ENCODE data around the gene HNRNPA1L2. TPM values are rescaled to one million over a fixed set of nuclear protein-coding genes. Genes with fewer than 3 reads are reported as not detected.

Gene HNRNPA1L2
- total and polyA plus RNA-seq, 9 of the 15 experiments (the other 6 are each of a cell fraction or from before 2014, with no cell fraction given), result 3.7 to 10.8 (median 6.8) TPM

DNA sequence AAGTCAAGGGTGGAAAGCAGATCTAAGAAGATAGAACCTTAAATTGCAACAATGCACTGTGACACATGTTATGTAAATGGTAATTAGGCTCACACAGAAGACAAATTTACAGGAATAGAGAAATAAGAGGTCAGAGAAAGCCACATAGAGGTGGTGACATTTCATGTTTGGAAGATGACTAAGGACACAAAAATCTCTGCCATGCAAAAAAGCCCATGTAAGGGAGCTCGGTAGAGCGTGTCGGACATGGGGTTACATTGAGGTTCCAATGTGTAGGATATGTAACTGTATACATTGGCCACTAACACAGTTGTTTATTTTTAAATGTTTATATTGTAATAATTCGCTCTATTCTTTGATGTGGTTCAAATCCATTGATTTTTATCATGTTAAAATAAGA is 44.1 kb downstream of the HNRNPA1L2 start:
- Histone ChIP-seq H3K4me1 (replicated peaks in 1 of 2; ENCODE audit: control insufficient read depth in 2 of 2, insufficient read depth in 2 of 2, low read length in 2 of 2) (no peaks in the 10 kb centered on the region), H3K79me2 (ENCODE audit: control insufficient read depth, insufficient read depth, low read length) (no peaks in the 10 kb centered on the region), H3K36me3 (ENCODE audit: control insufficient read depth, insufficient read depth, low read length) (peaks cover 48% of the 10 kb centered on the region; the same call in 1 of the 3 replicates), H3K9ac (ENCODE audit: insufficient read depth in 1 of 2, low read depth in 2 of 2, low read length in 2 of 2) (no peak overlapping the region), H3K4me2 (ENCODE audit: insufficient read depth, low read length) (no peak overlapping the region), H3K27ac (ENCODE audit: extremely low read depth, low read depth, low read length) (no peak overlapping the region), H4K20me1 (replicated peaks; ENCODE audit: control insufficient read depth, insufficient read depth, low read length) (no peaks in the 10 kb centered on the region), H3K9me1 (ENCODE audit: control insufficient read depth, insufficient read depth, low read length) (no peaks in the 10 kb centered on the region), H3K27me3 (ENCODE audit: control insufficient read depth in 2 of 2, insufficient read depth in 2 of 2, low read length in 2 of 2) (no peaks in the 10 kb centered on the region), H3K9me3 (replicated peaks; ENCODE audit: control insufficient read depth, insufficient read depth, low read depth, low read length) (no peaks in the 10 kb centered on the region), H3K4me3 (no peak overlapping the region), H2AFZ (ENCODE audit: low read depth, low read length) (no peak overlapping the region)
- ChIA-PET POLR2A (interaction anchor here (1.4 kb wide), 1 partner anchor 34 kb away, joined by 3 read pairs; the partner anchor contains the start of gene SUGT1), CTCF (ENCODE audit: low intra/inter-chr PET ratio) (no interaction called here)
- whole genome bisulfite sequencing (ENCODE audit: insufficient coverage, low coverage, missing lambda C conversion rate), result 87% methylated on average over 4 of the region's 4 CpGs
- intact Hi-C loops (cut with micrococcal nuclease), result no loop called here
- BruUV-seq (replicated peaks), result no TSS peak
- no peak for FAIRE-seq
- no peak for ATAC-seq
- no peak for DNase-seq (ENCODE audit: extremely low read depth in 1 of 4, low spot score in 3 of 4)
- in situ Hi-C loops (cut with MboI), result no loop called here
- TF ChIP-seq, protein P1, sequence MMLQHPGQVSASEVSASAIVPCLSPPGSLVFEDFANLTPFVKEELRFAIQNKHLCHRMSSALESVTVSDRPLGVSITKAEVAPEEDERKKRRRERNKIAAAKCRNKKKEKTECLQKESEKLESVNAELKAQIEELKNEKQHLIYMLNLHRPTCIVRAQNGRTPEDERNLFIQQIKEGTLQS (IDR thresholded peaks at IDR 0.05), result no peak
- TF ChIP-seq, protein P1 (CRISPR knock-in tag; conservative IDR thresholded peaks at IDR 0.05), result no peak
- TF ChIP-seq ZNF699 (CRISPR knock-in tag; IDR thresholded peaks at IDR 0.05; ENCODE audit: insufficient replicate concordance), result no peak
- TF ChIP-seq, protein P2, sequence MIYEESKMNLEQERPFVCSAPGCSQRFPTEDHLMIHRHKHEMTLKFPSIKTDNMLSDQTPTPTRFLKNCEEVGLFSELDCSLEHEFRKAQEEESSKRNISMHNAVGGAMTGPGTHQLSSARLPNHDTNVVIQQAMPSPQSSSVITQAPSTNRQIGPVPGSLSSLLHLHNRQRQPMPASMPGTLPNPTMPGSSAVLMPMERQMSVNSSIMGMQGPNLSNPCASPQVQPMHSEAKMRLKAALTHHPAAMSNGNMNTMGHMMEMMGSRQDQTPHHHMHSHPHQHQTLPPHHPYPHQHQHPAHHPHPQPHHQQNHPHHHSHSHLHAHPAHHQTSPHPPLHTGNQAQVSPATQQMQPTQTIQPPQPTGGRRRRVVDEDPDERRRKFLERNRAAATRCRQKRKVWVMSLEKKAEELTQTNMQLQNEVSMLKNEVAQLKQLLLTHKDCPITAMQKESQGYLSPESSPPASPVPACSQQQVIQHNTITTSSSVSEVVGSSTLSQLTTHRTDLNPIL (CRISPR knock-in tag; IDR thresholded peaks at IDR 0.05), result no peak
- TF ChIP-seq KLF16 (IDR thresholded peaks at IDR 0.05), result no peak

Other genes with a start within 250 kb of the HNRNPA1L2 start
- 0.05 and 0.12 TPM in 2 replicates for gene THSD1, start 236.3 kb upstream of the HNRNPA1L2 start, total RNA-seq (2014; rRNA removed)
- gene THSD1, start 236.3 kb upstream of the HNRNPA1L2 start, total RNA-seq (2014; rRNA removed; fragmentation: Illumina TruSeq; extraction: Trizol), result 0.06 TPM in 1 of 2 replicates, not detected in the other
- 0.11 TPM in 2 replicates for gene THSD1, start 236.3 kb upstream of the HNRNPA1L2 start, total RNA-seq (2015; rRNA removed; fragmentation: Illumina TruSeq; extraction: Trizol)
- gene THSD1, start 236.3 kb upstream of the HNRNPA1L2 start, total RNA-seq (2021), result 0.09 TPM in 2 replicates
- gene THSD1, start 236.3 kb upstream of the HNRNPA1L2 start, polyA plus RNA-seq (2011; rRNA removed), result 0.04 and 0.24 TPM in 2 replicates
- 0.03 and 0.04 TPM in 2 replicates for gene THSD1, start 236.3 kb upstream of the HNRNPA1L2 start, polyA plus RNA-seq (2014; fragmentation: Illumina TruSeq; extraction: Trizol)
- under 1 TPM in 1 of 2 experiments, not detected in 1; 0.01 TPM for gene THSD1, start 236.3 kb upstream of the HNRNPA1L2 start, polyA plus RNA-seq (2014; fragmentation: Nextera tagmentation; extraction: Ambion mirVana)
- gene THSD1, start 236.3 kb upstream of the HNRNPA1L2 start, polyA plus RNA-seq (2014; rRNA removed), result 0.03 and 0.35 TPM in 2 replicates
- 21.6 and 23.7 TPM in 2 replicates for gene VPS36, start 191.8 kb upstream of the HNRNPA1L2 start, total RNA-seq (2014; rRNA removed)
- gene VPS36, start 191.8 kb upstream of the HNRNPA1L2 start, total RNA-seq (2014; rRNA removed; fragmentation: Illumina TruSeq; extraction: Trizol), result 29.8 and 31.6 TPM in 2 replicates
- 29.3 and 30.6 TPM in 2 replicates for gene VPS36, start 191.8 kb upstream of the HNRNPA1L2 start, total RNA-seq (2015; rRNA removed; fragmentation: Illumina TruSeq; extraction: Trizol)
- 22.5 and 24.6 TPM in 2 replicates for gene VPS36, start 191.8 kb upstream of the HNRNPA1L2 start, total RNA-seq (2021)
- gene VPS36, start 191.8 kb upstream of the HNRNPA1L2 start, polyA plus RNA-seq (2011; rRNA removed), result 18.8 and 24.6 TPM in 2 replicates
- 22.5 and 28.1 TPM in 2 replicates for gene VPS36, start 191.8 kb upstream of the HNRNPA1L2 start, polyA plus RNA-seq (2014; fragmentation: Illumina TruSeq; extraction: Trizol)
- gene VPS36, start 191.8 kb upstream of the HNRNPA1L2 start, polyA plus RNA-seq (2014; fragmentation: Nextera tagmentation; extraction: Ambion mirVana), result 10 to 100 TPM in 1 of 2 experiments, 1 to 10 TPM in 1; 8.4 to 12.2 TPM
- gene VPS36, start 191.8 kb upstream of the HNRNPA1L2 start, polyA plus RNA-seq (2014; rRNA removed), result 20.3 and 24.0 TPM in 2 replicates
- gene CKAP2, start 187.0 kb upstream of the HNRNPA1L2 start, total RNA-seq (2014; rRNA removed), result 31.3 and 34.8 TPM in 2 replicates
- gene CKAP2, start 187.0 kb upstream of the HNRNPA1L2 start, total RNA-seq (2014; rRNA removed; fragmentation: Illumina TruSeq; extraction: Trizol), result 45.5 and 54.6 TPM in 2 replicates
- gene CKAP2, start 187.0 kb upstream of the HNRNPA1L2 start, total RNA-seq (2015; rRNA removed; fragmentation: Illumina TruSeq; extraction: Trizol), result 47.7 and 55.1 TPM in 2 replicates
- gene CKAP2, start 187.0 kb upstream of the HNRNPA1L2 start, total RNA-seq (2021), result 41.4 and 45.1 TPM in 2 replicates
- 17.9 and 24.2 TPM in 2 replicates for gene CKAP2, start 187.0 kb upstream of the HNRNPA1L2 start, polyA plus RNA-seq (2011; rRNA removed)
- gene CKAP2, start 187.0 kb upstream of the HNRNPA1L2 start, polyA plus RNA-seq (2014; fragmentation: Illumina TruSeq; extraction: Trizol), result 53.5 and 63.5 TPM in 2 replicates
- gene CKAP2, start 187.0 kb upstream of the HNRNPA1L2 start, polyA plus RNA-seq (2014; fragmentation: Nextera tagmentation; extraction: Ambion mirVana), result 10 to 100 TPM; 21.9 to 26.8 TPM
- 24.8 and 31.5 TPM in 2 replicates for gene CKAP2, start 187.0 kb upstream of the HNRNPA1L2 start, polyA plus RNA-seq (2014; rRNA removed)
- gene SUGT1, start 10.4 kb downstream of the HNRNPA1L2 start, total RNA-seq (2014; rRNA removed), result 38.1 and 42.7 TPM in 2 replicates
- 67.1 and 67.6 TPM in 2 replicates for gene SUGT1, start 10.4 kb downstream of the HNRNPA1L2 start, total RNA-seq (2014; rRNA removed; fragmentation: Illumina TruSeq; extraction: Trizol)
- 47.1 and 53.8 TPM in 2 replicates for gene SUGT1, start 10.4 kb downstream of the HNRNPA1L2 start, total RNA-seq (2015; rRNA removed; fragmentation: Illumina TruSeq; extraction: Trizol)
- 44.8 and 51.4 TPM in 2 replicates for gene SUGT1, start 10.4 kb downstream of the HNRNPA1L2 start, total RNA-seq (2021)
- gene SUGT1, start 10.4 kb downstream of the HNRNPA1L2 start, polyA plus RNA-seq (2011; rRNA removed), result 29.2 and 44.7 TPM in 2 replicates
- gene SUGT1, start 10.4 kb downstream of the HNRNPA1L2 start, polyA plus RNA-seq (2014; fragmentation: Illumina TruSeq; extraction: Trizol), result 57.1 and 59.1 TPM in 2 replicates
- 10 to 100 TPM; 59.0 to 60.4 TPM for gene SUGT1, start 10.4 kb downstream of the HNRNPA1L2 start, polyA plus RNA-seq (2014; fragmentation: Nextera tagmentation; extraction: Ambion mirVana)
- gene SUGT1, start 10.4 kb downstream of the HNRNPA1L2 start, polyA plus RNA-seq (2014; rRNA removed), result 50.6 and 55.7 TPM in 2 replicates
- not detected in 2 replicates for gene CNMD, start 97.4 kb downstream of the HNRNPA1L2 start, total RNA-seq (2014; rRNA removed)
- not detected in 2 replicates for gene CNMD, start 97.4 kb downstream of the HNRNPA1L2 start, total RNA-seq (2014; rRNA removed; fragmentation: Illumina TruSeq; extraction: Trizol)
- gene CNMD, start 97.4 kb downstream of the HNRNPA1L2 start, total RNA-seq (2015; rRNA removed; fragmentation: Illumina TruSeq; extraction: Trizol), result not detected in 2 replicates
- gene CNMD, start 97.4 kb downstream of the HNRNPA1L2 start, total RNA-seq (2021), result not detected in 2 replicates
- gene CNMD, start 97.4 kb downstream of the HNRNPA1L2 start, polyA plus RNA-seq (2011; rRNA removed), result not detected in 2 replicates
- gene CNMD, start 97.4 kb downstream of the HNRNPA1L2 start, polyA plus RNA-seq (2014; fragmentation: Illumina TruSeq; extraction: Trizol), result not detected in 2 replicates
- gene CNMD, start 97.4 kb downstream of the HNRNPA1L2 start, polyA plus RNA-seq (2014; fragmentation: Nextera tagmentation; extraction: Ambion mirVana), result not detected
- not detected in 2 replicates for gene CNMD, start 97.4 kb downstream of the HNRNPA1L2 start, polyA plus RNA-seq (2014; rRNA removed)
- not detected in 2 replicates for gene PCDH8, start 206.2 kb downstream of the HNRNPA1L2 start, total RNA-seq (2014; rRNA removed)
- gene PCDH8, start 206.2 kb downstream of the HNRNPA1L2 start, total RNA-seq (2014; rRNA removed; fragmentation: Illumina TruSeq; extraction: Trizol), result not detected in 2 replicates
- not detected in 2 replicates for gene PCDH8, start 206.2 kb downstream of the HNRNPA1L2 start, total RNA-seq (2015; rRNA removed; fragmentation: Illumina TruSeq; extraction: Trizol)
- gene PCDH8, start 206.2 kb downstream of the HNRNPA1L2 start, total RNA-seq (2021), result not detected in 2 replicates
- not detected in 2 replicates for gene PCDH8, start 206.2 kb downstream of the HNRNPA1L2 start, polyA plus RNA-seq (2011; rRNA removed)
- gene PCDH8, start 206.2 kb downstream of the HNRNPA1L2 start, polyA plus RNA-seq (2014; fragmentation: Illumina TruSeq; extraction: Trizol), result not detected in 2 replicates
- not detected for gene PCDH8, start 206.2 kb downstream of the HNRNPA1L2 start, polyA plus RNA-seq (2014; fragmentation: Nextera tagmentation; extraction: Ambion mirVana)
- gene PCDH8, start 206.2 kb downstream of the HNRNPA1L2 start, polyA plus RNA-seq (2014; rRNA removed), result not detected in 2 replicates